G401.6 (cell line): Measurements from ENCODE around the gene FKBP11.
"Not testable (repeated sequence)": the region's sequence is repeated elsewhere in the genome, so short reads cannot be mapped to it uniquely, and the experiment has no call there.

Experiments used
- FAIRE-seq: peaks from 2 replicates; lab custom pipeline; 2012; peaks lifted over from hg19 to GRCh38; lab: Jason Lieb, UNC

The FKBP11 gene

DNA sequence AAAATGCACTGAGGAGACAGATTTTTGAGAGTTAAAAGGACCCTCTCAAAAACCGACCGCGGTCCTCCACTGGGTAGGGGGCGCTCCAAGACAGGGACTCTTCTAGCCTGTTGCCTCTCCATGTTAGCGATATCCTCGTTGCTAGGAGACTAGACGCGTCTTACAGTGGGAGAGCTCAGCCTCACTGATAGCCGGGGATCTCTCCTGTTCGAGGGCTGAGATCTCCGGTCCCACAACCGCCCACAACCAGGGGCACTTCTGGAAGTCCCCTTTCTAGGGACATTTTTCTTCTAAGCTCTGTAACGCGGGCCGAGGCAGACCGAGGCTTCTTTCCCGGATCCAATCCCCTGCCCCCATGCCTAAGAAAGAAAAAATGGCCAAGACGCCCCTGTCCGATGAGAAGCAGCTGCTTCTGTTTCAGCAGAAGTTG is 21.3 kb downstream of the FKBP11 start:
- FAIRE-seq = no peak

DNA sequence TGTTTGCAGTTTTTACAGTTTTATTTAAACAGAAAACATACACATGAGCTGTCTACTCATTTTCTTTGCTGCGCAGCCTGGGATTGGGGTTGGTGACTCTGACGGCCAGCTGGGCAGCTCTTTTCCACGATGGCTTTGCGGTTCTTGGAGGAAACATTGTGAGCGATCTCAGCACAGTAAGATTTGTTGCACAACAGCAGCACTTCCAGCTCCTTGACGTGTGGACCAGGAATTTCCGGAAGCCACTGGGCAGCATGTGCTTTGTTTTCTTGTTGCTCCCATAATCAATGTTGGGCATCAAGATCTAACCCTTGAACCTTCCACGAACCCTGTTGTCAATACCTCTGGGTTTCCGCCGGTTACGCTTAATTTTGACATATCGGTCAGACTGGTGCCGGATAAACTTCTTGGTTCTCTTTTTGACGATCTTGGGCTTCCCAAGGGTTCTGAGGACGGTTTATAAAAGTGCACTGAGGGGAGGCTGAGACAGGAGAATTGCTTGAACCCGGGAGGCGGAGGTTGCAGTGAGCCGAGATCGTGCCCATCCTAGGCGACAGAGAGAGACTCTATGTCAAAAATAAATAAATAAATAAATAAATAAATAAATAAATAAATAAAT is 21.8 kb downstream of the FKBP11 start:
- no peak for FAIRE-seq

DNA sequence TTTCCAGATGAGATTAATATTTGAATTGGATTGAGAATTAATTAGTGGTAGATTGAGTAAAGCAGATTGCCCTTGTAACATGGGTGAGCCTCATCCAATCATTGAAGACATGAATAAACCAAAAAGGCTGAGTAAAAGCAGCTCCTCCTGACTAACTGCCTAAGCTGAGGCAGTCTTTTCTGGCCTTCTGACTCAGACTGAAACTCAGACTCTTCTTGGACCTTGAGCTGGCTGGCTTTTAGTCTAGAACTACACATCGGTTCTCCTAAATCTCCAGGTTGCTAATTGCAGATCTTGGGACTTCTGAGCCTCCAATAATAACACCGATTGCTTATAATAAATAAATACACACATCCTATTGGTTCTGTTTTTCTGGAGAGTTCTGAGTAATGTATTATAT is 24.0 kb downstream of the FKBP11 start:
- FAIRE-seq = no peak

DNA sequence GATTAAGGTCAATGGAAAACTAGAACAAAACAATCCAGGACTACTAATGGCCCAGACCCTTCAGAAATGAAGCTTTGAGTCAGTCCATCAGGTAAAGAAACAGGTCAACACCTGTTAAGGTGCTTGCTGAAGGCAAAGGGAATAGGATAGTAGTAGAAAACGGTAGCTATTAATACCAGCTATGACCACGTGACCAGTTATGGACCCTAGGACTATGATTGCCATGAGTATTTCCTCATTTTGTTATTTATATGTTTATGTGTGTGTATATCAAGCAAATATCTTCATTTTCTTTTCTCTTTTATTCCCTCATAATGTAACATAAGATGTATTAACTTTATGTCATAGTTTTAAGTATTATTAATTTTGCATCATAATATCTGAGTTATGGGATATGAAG is 25.6 kb downstream of the FKBP11 start:
- FAIRE-seq = no peak

DNA sequence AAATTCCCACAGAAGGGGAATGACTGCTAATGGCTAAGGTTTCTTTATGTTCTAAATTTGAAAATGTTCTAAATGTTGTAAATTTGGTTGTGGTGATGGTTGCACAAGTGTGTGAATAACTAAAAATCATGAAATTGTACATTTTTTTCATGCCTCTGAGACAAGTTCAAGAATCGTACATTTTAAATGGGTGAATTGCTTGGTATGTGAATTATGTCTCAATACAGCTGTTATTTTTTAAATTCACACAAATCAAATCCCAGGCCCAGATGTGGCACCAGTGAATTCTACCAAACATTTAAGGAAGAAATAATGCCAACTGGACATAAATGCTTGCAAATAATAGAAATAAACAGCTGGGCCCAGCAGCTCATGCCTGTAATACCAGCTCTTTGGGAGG is 31.0 kb downstream of the FKBP11 start:
- FAIRE-seq = no peak

DNA sequence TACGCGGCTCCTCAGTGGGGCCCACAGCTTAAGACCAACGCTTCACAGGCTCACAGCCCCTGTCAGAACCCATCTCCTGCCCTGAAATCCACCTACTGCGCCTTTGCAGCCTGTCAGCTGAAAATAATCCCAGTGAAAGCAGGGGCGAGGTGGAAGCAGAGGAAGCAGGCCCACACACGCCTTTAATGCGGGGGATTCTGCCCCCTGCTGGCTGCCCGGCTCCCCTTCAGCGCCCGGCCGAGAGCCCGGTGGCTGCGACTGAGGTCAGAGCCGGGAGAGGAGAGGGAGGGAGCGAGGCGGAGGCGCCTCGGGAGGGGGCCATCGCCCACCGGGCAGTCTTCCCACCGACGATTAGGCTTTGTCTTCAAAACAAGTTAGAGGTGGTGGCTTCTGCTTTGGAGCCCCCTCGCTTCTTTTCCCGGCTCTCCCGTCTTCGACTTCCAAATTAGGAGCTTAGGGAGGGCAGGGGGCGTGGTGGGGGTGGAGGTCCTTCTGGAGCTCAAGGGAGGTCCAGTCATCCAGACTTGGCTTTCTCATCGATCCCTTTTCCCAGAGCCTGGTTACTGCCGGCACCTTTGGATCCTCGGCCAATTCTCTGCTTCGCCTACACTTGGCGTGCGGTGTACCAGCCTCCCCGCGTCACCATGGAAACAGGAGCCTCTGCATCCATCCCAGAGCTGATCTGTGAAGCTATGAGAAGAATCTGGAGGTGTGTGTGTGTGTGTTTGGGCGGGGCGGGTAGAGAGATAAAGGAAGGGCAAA is 34.5 kb downstream of the FKBP11 start:
- FAIRE-seq = no peak

DNA sequence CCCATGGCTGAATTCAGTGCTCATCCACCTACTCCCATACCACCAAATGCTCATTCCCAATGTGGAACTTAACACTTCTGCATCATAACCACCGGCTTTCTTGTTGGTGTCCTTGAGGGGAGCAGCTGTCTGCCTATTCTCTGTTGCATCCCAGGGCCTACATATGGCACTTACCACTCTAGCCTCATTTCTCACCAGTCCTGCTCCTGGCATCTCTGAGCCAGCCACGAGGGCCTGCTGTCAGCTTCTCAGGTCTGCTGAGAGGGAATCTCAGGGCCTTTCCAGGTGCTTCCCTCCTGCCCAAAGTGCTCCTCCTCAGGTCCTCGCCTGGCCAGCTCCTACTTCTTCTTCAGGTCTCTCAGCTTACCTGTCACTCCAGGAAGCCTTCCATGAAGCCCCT is 35.6 kb downstream of the FKBP11 start:
- no peak for FAIRE-seq

DNA sequence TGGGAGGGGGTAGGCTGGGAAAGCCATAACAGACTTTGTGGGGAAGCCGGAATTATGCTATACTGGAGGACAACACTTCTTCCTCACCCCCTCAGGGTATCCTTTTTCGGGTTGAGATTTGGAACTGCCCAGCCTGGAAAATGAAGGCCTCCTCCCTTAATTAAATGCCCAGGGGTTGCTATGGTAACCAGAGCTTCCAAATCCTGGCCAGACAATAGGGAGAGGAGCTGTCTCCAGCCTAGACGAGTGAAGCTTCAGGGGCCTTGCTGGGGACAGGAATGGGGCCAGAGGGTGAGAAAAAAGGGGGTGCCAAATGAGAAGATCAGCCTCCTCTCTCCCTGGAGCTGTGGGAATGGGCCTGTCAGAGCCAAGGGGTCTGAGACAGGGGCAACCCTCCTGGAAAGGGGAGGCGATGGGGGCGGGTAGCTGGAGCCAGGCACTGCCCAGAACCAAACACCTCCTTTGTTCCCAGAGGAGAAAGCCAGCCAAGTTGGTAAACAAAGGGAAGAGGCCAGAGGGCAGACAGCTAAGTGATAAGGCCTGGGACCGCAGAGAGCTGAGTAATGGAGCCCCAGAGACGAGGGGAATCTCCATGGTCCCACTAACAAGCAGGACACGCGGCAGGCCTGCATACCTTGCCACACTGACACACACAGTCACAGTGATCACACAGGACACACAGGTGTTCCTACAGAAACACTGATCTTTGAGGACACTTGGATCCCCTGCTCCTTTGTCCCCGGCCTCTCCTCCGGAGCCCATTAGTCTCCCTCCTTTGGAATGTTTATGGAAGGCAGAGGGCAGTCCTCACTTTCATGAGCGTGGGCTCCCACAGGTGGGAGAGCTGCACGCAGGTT is 41.8 kb downstream of the FKBP11 start:
- no peak for FAIRE-seq

DNA sequence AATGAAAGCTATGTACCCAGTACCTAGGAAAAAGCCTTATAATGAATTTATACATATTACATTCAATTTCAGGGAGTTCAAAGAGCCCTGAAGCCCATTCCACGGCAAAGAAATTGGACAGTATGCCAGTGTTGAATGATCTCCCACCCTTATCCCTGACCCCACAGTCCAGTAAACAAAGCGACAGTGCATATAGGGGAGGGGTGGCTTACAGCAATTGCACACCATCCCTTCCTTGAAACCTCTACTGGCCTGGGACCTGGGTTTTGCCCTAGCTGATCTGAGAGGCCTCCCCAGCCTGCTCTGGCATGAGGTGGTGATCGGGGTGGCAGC is 42.4 kb downstream of the FKBP11 start:
- FAIRE-seq = no peak

DNA sequence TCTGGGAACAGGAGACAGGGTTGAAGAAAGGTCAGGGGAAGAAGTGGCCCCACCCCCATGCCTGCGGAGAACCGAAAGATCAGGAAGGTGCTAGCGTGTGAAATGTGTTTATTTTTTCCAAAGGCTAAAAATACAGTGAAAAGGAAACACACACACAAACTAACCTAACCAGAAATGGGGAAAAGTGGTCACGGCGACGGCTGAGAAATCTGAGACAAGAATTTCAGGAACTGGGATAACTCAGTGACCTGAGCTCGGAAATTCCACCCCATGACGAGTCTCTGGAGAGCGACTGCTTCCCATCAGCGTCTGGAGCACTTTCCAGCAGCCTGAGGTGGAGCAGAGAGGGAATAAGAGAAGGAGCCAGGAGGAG is 43.0 kb downstream of the FKBP11 start:
- FAIRE-seq = no peak

DNA sequence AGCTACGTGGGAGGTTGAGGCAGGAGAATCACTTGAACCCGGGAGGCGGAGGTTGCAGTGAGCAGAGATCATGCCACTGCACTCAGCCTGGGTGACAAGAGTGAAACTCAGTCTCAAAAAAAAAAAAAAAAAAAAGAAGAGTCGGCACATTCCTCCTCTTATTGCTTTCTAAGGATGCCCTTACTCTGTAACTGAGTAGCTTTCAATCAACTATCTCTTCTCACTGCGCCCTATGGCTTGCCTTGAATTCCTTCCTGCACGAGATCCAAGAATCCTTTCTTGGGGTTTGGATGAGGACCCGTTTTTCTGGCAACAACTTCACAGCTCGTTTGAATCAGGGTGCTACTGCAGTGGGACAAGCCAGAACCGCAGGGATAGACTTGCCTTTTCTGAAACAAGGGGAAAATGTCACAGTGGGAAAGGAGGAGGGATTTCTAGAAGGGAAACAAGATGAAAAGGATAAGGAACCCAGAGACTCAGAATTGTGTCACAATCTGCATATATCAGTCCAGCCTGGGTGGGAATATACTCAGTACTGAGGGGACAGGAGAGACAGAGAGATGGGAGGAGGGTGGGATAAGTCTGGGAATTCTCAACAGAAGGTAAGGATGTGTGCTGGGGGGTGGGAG is 43.5 kb downstream of the FKBP11 start:
- FAIRE-seq = no peak

DNA sequence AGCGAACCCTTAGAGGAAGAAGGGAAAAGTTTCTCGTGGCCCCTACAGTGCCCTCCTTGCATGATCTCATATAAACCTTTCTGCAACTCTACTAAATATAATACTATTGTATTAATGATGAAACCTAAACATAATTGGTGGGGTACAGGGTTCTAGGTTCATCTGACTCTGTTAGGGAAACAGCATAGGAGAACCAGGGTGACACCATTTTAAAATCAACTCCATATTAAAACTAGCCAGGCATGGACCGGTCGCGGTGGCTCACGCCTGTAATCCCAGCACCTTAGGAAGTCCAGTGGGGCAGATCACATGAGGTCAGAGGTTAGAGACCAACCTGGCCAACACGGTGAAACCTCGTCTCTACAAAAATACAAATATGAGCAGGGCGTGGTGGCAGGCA is 44.6 kb downstream of the FKBP11 start:
- no peak for FAIRE-seq

DNA sequence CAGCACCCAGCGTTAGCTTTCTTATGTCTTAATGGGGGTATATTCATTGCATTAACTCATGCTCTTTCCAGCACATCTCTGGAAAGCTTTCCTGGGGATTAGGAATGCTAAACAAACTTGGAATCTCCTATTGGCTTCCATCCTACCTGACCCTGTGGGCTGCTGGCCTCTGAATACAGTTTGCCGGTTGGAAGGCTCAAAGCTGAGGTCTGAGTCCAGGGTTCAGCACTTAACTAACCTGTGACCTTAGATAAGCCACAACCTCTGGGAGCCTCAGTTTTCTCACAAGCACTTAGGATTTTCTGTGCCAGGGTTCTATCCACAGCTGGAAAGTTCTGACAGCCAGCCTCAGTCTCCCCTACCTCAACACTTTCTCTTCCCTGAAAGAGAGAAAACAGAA is 46.7 kb downstream of the FKBP11 start:
- no peak for FAIRE-seq

DNA sequence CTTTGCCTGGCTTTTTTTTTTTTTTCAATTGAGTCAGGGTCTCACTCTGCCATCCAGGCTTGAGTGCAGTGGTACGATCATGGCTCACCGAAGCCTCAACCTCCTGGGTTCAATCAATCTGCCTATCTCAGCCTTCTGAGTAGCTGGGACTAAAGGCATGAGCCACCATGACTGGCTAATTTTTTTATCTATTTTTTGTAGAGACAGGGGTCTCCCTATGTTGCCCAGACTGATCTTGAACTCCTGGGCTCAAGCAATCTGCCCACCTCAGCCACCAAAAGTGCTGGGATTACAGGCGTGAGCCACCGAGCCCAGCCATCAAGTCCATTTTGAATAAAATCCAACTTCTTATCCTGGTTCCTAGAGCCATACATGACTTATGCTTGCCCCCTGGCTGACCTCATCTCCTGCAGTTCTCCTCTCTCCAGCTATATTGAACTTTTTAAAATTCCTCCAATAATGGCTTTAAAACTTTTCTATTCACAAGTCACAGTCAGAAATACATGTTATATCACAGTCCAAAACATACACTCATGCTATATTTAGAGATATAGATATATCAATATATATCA is 49.3 kb downstream of the FKBP11 start:
- no peak for FAIRE-seq

DNA sequence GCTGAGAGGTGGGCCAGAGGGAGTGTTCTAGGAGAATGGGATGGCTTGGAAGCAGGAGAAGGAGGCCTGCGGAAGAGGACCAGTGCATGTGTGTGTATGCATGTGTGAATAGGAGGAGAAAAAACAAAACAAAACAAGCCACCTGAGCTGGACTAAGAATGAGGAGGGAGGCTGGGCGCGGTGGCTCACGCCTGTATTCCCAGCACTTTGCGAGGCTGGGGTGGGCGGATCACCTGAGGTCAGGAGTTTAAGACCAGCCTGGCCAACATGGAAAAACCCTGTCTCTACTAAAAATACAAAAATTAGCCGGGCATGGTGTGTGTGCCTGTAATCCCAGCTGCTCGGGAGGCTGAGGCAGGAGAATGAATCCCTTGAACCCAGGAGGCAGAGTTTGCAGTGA is 51.8 kb downstream of the FKBP11 start:
- not testable (repeated sequence) for FAIRE-seq

DNA sequence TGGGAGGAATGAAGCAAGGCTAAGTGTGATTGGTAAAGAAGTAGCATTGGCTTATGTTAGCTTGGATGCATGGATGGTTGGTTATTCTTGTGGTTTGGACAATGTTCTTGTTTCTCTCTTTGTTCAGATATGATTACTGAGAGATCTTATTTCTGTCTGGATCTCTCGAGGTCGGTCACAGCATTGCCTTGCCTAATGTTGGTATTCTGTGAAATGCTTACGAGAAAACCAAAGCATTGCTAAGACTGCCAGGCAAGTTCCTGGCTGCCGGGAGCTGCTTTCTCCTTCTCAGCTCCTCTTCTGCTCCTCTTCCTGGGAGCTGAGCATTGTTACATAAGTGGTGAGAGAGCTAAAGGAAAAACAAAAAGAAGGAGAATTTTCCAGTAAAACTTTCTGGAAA is 52.2 kb downstream of the FKBP11 start:
- FAIRE-seq = no peak
